NB4 (cell line): ENCODE data around the gene GPR148.

Source experiments
- POLR2A ChIP-seq: IDR thresholded peaks from 2 replicates; pipeline ENCODE4 v1.6.1; 2011; ENCODE audit warnings: mild to moderate bottlenecking; ENCODE audit not compliant: insufficient read length; ENCODE audit errors: extremely low read depth
- TF ChIP-seq, protein P1 (sequence below): IDR thresholded peaks from one replicate; pipeline ENCODE4 v1.5.1; 2012; ENCODE audit warnings: low read depth, low read length
- TF ChIP-seq, protein P2 (sequence below): IDR thresholded peaks from 2 replicates; pipeline ENCODE4 v1.6.1; 2011; ENCODE audit warnings: low read depth, low read length

DNA sequence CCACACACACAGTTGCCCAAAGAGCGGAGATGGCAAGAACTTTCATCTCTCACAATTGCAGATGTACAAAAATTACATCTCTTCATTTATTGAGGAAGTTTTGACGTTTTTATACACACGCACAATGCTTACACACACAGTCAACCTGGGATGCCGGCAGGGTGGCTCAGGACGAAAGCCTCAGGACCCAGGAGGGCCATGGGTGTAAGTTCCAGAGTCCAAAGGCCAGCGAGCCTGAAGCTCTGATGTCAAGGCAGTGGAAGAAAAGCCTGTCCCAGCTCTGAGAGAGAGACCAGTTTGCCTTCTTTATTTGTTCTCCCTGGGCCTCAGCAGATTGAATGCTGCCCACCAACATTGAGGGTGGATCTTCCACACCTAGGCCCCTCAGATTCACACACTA is 36.6 kb downstream of the GPR148 start:
- TF ChIP-seq, protein P1, sequence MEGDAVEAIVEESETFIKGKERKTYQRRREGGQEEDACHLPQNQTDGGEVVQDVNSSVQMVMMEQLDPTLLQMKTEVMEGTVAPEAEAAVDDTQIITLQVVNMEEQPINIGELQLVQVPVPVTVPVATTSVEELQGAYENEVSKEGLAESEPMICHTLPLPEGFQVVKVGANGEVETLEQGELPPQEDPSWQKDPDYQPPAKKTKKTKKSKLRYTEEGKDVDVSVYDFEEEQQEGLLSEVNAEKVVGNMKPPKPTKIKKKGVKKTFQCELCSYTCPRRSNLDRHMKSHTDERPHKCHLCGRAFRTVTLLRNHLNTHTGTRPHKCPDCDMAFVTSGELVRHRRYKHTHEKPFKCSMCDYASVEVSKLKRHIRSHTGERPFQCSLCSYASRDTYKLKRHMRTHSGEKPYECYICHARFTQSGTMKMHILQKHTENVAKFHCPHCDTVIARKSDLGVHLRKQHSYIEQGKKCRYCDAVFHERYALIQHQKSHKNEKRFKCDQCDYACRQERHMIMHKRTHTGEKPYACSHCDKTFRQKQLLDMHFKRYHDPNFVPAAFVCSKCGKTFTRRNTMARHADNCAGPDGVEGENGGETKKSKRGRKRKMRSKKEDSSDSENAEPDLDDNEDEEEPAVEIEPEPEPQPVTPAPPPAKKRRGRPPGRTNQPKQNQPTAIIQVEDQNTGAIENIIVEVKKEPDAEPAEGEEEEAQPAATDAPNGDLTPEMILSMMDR: no peak
- TF ChIP-seq POLR2A: no peak
- TF ChIP-seq, protein P2, sequence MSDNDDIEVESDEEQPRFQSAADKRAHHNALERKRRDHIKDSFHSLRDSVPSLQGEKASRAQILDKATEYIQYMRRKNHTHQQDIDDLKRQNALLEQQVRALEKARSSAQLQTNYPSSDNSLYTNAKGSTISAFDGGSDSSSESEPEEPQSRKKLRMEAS: no peak
